GM18517 (cell line): Measurements from ENCODE around the gene ITSN1.

Experiments used
- ATAC-seq: cut with Tn5 transposase; IDR thresholded peaks from one replicate; pipeline ENCODE4 v1.9.1; 2021; ENCODE audit warnings: mild to moderate bottlenecking, moderate library complexity; ENCODE audit not compliant: unreplicated experiment

Gene ITSN1

DNA sequence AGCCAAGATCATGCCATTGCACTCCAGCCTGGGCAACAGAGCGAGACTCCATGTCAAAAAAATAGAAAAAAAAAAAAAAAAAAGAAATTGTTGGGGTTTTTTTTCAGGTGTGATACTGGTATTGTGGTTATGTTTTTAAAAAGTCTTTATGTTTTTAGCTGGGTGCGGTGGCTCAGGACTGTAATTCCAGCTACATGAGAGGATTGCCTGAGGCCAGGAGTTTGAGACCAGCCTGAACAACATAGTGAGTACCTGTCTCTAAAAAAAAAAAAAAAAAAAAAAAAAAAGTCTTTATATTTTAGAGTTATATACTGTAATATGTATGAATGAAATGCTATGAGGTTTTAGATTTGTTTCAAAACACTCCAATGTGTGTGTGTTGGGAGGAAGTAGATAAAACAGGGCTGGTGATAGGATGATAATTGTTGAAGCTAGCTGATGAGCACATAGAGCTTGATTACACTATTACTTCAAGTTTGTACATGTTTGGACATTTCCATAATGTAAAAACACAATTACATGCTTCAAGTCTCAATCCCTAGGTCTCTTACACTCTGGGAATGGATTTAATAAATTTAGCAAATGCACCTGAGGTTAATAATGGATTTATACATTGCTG is 303.5 kb downstream of the ITSN1 start:
- ATAC-seq = no peak

DNA sequence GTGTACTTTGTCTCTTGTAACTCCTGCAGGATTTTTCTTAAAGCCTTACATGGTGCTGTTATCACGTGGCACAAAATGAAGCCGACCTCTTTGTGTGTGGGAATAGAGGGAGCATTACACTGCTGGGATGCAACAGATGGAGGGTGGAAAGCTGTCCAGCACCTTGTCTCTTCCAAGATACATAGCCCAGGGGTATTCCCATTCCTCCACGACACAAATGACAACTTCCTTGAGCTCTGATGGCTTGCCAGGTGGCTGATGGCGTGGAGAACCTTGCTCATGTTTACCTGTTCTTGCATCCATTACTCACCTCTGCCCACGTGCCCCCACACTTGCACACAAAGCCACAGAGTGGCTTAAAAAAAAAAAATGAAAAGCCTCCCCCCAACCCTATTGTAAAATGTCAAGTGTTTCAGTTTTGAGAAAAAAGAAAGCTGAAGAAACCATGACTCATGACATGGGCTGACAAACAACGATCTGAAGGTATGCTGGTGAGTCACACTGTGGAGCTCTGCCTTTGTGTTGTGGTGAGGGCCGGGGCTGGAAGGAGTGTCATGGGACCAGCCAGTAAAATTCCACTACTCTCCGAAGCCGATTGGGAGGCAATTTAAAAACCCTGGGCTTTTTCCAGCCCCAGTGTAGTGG is 305.3 kb downstream of the ITSN1 start:
- ATAC-seq = peak; percentile 45

DNA sequence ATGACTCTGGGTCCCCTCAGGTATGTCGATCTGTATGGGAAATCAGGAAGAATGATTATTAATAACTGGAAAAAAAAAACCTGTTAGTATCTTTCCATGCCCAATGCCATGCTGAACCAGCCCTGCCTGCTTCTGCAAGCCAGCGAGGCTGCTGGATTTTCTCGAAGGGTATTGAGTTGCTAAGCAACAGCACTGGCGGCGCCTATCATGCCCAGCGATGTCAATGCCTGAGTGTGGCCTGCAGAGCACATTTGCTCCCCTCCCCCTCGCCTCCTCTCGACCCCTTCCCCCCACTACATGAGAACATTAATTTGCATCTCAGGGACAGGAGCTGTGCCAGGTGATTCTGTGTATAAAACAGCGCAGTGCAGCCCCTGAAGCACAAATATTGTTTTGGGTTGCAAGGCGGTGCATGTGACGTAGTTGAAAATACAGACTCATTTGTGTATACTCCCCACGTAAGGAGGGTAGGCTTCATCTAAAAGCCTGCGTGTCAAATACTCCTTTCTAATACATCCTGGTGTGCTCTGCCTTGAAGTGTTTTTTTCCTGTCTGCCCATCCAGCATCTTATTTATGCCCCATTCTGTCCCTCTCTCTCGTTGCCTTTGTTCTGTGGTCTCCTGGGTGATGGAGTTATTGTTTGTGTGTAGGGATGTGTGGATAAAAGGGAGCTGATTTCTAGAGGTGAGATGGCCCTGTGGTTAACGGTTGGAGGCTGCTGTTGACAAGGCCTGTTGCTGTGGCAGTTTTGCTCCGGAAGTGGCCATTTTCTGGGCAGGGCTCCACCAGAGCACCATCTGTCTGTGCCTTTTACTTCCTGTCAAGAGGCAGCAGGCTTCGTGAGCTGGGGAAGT is 306.0 kb downstream of the ITSN1 start:
- ATAC-seq = peak; percentile 47

DNA sequence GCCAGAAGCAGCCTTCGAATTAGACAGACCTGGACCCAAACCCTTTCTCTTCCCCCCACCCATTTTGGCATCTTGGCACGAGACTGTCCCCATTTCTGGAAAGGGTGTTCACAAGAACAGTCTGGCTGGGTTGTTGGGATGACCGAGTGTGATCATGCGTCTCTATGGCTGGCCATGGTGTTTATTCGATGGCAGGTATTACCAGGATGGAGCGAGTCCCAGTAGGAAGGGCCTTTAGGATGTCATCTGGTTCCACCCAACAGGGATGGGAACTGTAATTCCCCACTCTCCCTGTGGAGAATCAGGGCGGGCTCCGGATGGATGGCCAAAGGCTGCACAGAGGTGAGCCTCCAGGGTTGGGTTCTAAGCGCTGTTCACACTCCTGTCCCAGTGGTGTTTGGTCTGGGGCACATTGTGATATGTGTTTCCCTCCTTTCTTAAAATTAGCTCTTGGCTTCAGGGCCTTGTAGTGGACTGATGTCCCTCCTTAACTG is 306.7 kb downstream of the ITSN1 start:
- no peak for ATAC-seq
